Medulla oblongata (tissue), 1 donor: ENCODE results near the gene BMAL1.

Source experiments
- DNase-seq: peaks from one replicate; pipeline ENCODE4 v3.0.0-alpha.2; 2015; ENCODE audit errors: extremely low spot score

The BMAL1 gene

GRCh38 chr11:13291361-13291760 is 13.8 kb downstream of the BMAL1 start:
- DNase-seq: peak; percentile 5

GRCh38 chr11:13291800-13292199 is 14.2 kb downstream of the BMAL1 start:
- DNase-seq: peak; percentile 66

GRCh38 chr11:13292970-13293369 is 15.4 kb downstream of the BMAL1 start:
- no peak for DNase-seq

GRCh38 chr11:13294178-13294577 is 16.6 kb downstream of the BMAL1 start:
- no peak for DNase-seq

- no peak for DNase-seq
These were observed 17.4 kb downstream of the BMAL1 start for GRCh38 chr11:13294771-13295579.

DNA sequence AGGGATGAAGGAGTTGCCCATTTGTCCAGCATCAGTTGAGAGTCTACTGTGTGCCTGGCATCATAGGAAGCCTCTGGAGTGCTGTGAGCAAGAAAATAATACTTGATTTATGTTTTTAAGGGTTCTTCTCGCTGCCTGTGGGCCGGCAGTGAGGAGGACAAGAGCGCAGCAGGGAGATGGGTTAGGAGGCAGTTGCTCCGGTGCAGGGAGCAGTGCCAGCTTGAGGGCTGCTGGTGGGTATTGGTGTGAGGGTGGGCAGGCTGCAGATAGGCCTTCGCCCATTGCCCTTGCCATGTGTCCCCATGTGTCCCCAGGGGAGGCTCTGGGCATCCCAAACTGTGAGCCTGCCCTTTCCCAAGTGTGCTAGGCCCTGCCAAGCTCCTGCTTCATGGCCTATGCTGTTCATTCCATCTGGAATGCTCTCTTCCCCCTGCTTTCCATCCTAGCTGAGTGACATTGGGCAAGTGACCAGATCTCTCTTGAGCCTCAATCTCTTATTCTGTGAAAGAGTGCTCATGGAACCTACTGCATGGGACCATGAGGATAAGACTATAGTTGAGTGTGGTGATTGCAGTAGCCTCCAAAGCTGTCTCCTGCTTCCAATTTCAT is 19.8 kb downstream of the BMAL1 start:
- DNase-seq: no peak

- DNase-seq: no peak
These were observed 20.3 kb downstream of the BMAL1 start for GRCh38 chr11:13297917-13298356.

DNA sequence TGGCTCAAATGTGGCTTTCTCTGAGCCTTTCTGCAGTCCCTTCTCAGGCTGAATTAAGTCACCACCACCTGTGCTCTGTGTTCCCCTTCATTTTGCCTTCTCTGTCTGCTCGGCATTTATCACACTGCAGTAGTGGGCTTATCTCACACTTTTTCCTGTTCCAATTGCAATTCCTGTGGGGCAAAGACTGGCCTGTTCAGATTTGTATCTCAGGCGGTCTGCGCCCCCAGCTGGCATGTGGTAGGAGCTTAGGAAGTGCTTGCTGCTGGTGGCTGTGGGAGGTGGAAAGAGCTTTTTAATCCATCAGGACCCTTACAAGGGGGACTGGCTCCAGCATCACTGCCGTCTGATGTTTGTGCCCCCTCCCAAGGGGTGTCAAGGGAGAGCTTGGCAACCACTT is 21.2 kb downstream of the BMAL1 start:
- DNase-seq: no peak

GRCh38 chr11:13301522-13301921 is 23.9 kb downstream of the BMAL1 start:
- no peak for DNase-seq

- no peak for DNase-seq
These were observed 24.9 kb downstream of the BMAL1 start for GRCh38 chr11:13302420-13302958.

GRCh38 chr11:13303668-13304649 is 26.4 kb downstream of the BMAL1 start:
- peak; percentile 59 for DNase-seq

- no peak for DNase-seq
These were observed 27.2 kb downstream of the BMAL1 start for GRCh38 chr11:13304655-13305335.

GRCh38 chr11:13308704-13309103 is 31.1 kb downstream of the BMAL1 start:
- DNase-seq: no peak

- no peak for DNase-seq
These were observed 31.6 kb downstream of the BMAL1 start for GRCh38 chr11:13309156-13309555.

- no peak for DNase-seq
These were observed 32.9 kb downstream of the BMAL1 start for GRCh38 chr11:13310443-13310842.

DNA sequence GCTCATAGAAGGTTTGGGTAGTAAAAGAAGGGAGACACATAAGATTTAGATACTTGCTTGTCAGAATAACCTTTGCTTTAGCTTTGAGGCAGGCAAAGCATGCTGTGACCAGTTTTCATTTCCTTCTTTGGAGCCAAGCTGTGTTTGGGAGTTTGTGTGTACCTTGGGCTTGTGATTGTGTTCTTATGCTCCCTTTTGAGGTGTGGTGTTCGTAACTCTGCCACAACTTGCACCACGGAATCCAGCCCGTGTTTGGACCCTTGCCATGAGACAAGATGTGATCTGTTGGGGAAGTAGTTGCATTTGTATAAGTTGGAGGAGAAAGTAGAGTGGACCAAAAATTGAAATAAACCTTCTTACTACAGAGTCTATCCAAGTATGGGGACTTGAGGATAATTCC is 34.0 kb downstream of the BMAL1 start:
- DNase-seq: no peak

GRCh38 chr11:13313005-13313819 is 35.6 kb downstream of the BMAL1 start:
- DNase-seq: no peak

DNA sequence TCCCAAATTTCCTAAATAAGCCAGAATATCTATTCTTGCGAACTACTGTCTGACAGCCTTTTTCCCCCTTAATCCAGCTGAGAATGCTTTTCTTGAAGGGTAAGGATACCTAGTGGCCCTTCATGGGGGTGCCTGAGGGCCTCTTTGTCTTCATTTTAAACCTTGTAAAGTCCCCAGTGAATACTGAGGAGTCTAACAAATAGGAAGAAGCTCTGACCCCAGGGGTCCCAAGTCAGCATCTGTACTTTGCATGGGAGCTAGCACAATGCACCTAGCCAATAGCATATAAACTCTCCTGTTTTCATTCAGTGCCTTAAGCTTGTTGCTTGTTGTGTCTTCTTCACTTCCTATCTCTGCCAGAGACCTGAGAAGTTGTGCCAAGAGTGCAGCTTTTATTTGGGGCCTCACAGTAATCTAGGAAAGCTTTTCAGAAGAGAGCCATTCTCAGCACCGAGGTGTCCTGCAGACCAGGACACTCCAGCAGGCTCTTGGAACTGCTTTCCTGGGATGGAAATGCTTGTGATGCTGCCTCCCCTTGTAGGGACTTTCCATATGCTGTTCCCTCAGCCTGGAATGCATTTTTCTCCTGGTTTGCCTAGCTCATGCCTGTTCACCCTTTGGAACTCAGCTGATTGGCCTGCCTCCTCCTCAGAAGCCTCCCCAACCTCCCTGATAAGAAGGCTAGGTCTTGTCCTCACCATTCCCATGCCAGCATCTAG is 37.2 kb downstream of the BMAL1 start:
- DNase-seq: no peak

DNA sequence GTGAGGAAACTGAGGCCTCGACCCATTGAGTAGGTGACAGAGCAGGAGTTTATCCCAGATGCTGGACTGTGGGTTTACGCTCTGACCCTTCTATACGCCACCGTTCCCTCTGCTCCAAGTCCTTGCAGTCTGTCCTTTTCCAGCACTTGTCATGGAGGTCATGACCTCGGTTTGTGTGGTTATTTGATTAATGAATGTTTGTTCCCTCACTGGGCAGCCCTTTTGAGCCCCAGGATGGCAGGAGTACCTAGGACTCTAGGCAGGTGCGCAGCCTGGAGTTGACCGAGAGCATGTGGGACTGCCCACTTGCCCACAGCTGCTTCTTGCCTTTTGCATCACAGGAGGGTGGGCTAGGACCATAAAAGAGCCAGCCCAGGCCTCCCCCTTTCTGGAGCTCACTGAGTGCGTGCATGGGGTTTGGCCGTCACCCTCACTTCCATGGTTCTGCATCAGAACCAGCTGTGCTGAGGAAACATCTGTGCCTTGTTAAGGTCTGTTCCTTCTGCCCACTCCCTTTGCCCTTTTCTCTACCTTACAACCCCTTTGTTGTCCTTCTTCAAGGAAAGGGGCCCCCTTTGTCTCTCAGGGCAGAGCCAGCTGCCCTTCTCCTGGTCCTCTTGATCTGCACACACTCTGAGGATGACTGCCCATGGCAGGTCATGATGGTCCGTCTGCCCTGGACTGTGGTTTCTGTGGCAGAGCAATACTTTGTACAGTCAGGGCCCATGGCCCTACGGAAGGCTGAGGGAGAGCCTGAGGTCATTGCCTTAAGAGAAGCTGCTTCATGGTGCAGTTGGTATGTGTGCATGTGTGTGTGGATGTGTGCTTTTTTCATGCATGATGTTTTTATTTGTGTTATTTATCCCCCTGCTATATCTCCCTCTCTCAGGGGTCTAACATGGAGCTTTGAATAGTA is 38.2 kb downstream of the BMAL1 start:
- no peak for DNase-seq
